AG09319 (cell line): ENCODE data around the gene ABCC1.
A peak's percentile ranks its signal among the peaks of the same experiment; 100 is the strongest.
"Not testable (repeated sequence)": the region's sequence is repeated elsewhere in the genome, so short reads cannot be mapped to it uniquely, and the experiment has no call there.

Source experiments
- DNase-seq: peaks from one replicate; pipeline ENCODE4 v3.0.0-alpha.2; 2010; ENCODE audit warnings: low read depth; ENCODE audit errors: extremely low read depth
- CTCF ChIP-seq: IDR thresholded peaks from 2 replicates; pipeline ENCODE4 v1.5.1; 2011; ENCODE audit warnings: low read depth, mild to moderate bottlenecking, inconsistent platforms, low read length, moderate library complexity

Gene ABCC1

GRCh38 chr16:16150117-16150877 lies 200.9 kb downstream of the ABCC1 start:
- no peak for TF ChIP-seq CTCF
- DNase-seq = peak; percentile 49

GRCh38 chr16:16150878-16151152 lies 201.4 kb downstream of the ABCC1 start:
- no peak for TF ChIP-seq CTCF
- no peak for DNase-seq

GRCh38 chr16:16151315-16151714 lies 201.9 kb downstream of the ABCC1 start:
- DNase-seq = no peak
- TF ChIP-seq CTCF = no peak

- not testable (repeated sequence) for DNase-seq
Observed at GRCh38 chr16:16153000-16153399, 203.6 kb downstream of the ABCC1 start.

GRCh38 chr16:16154281-16154951 lies 205.0 kb downstream of the ABCC1 start:
- no peak for TF ChIP-seq CTCF
- no peak for DNase-seq

GRCh38 chr16:16155234-16155633 lies 205.8 kb downstream of the ABCC1 start:
- no peak for TF ChIP-seq CTCF
- no peak for DNase-seq

- TF ChIP-seq CTCF = no peak
- DNase-seq = no peak
Observed at GRCh38 chr16:16157166-16157565, 207.8 kb downstream of the ABCC1 start.

- DNase-seq = no peak
- no peak for TF ChIP-seq CTCF
Observed at GRCh38 chr16:16158082-16158658, 208.8 kb downstream of the ABCC1 start.
